ENCODE results near the gene ADGRG7. TPM values are rescaled to one million over a fixed set of nuclear protein-coding genes. Genes with fewer than 3 reads are reported as not detected.

Gene ADGRG7
- total and polyA plus RNA-seq, 2 donors (not counting 1 experiment from before 2014, with no cell fraction given), result not detected

DNA sequence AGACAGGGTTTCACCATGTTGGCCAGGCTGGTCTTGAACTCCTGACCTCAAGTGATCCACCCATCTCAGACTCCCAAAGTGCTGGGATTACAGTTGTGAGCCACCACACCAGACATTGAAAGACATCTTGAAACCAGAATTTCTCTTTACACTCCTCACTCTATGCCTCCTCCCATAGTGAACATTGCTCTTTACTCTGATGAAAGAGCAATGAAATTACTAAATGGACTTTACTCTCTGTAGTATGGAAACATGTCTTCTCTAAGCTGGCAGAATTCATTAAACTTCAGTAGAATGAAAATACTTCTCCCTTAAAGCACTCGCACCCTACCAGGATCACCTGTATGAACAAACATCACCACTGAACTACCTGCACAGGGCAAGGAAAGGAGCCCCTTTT is 72.1 kb downstream of the ADGRG7 start:
- no peak for TF ChIP-seq CTCF (conservative IDR thresholded peaks at IDR 0.05 in 1 of 2, IDR thresholded peaks at IDR 0.05 in 1 of 2; ENCODE audit: low read depth in 1 of 2, low read length in 2 of 2)
- no peak for TF ChIP-seq EZH2 (IDR thresholded peaks at IDR 0.05; ENCODE audit: low read length, missing control alignments)
- Histone ChIP-seq H3K9ac (ENCODE audit: insufficient read depth, low read length) (no peak overlapping the region), H3K9me3 (ENCODE audit: control insufficient read depth, insufficient read depth, low read depth, low read length) (no peaks in the 10 kb centered on the region), H3K79me2 (ENCODE audit: control insufficient read depth, insufficient read depth, low read length) (no peaks in the 10 kb centered on the region), H4K20me1 (ENCODE audit: control insufficient read depth, extremely low read depth, insufficient read depth, low read length) (no peaks in the 10 kb centered on the region), H3K4me1 (ENCODE audit: control insufficient read depth, extremely low read depth, insufficient read depth, low read length) (no peaks in the 10 kb centered on the region), H2AFZ (ENCODE audit: low read length) (no peak overlapping the region), H3K4me3 (replicated peaks in 1 of 4; ENCODE audit: control extremely low read depth in 1 of 4, insufficient read depth in 1 of 4, low read depth in 3 of 4, low read length in 4 of 4) (no peak overlapping the region), H3K27me3 (ENCODE audit: control insufficient read depth, insufficient read depth, low read length) (no peaks in the 10 kb centered on the region), H3K27ac (ENCODE audit: insufficient read depth, low read length) (no peak overlapping the region), H3K36me3 (ENCODE audit: control insufficient read depth, insufficient read depth, low read length) (no peaks in the 10 kb centered on the region), H3K4me2 (ENCODE audit: extremely low read depth, insufficient read depth, low read length) (no peak overlapping the region)
- no peak for DNase-seq (ENCODE audit: low read depth in 2 of 2)

DNA sequence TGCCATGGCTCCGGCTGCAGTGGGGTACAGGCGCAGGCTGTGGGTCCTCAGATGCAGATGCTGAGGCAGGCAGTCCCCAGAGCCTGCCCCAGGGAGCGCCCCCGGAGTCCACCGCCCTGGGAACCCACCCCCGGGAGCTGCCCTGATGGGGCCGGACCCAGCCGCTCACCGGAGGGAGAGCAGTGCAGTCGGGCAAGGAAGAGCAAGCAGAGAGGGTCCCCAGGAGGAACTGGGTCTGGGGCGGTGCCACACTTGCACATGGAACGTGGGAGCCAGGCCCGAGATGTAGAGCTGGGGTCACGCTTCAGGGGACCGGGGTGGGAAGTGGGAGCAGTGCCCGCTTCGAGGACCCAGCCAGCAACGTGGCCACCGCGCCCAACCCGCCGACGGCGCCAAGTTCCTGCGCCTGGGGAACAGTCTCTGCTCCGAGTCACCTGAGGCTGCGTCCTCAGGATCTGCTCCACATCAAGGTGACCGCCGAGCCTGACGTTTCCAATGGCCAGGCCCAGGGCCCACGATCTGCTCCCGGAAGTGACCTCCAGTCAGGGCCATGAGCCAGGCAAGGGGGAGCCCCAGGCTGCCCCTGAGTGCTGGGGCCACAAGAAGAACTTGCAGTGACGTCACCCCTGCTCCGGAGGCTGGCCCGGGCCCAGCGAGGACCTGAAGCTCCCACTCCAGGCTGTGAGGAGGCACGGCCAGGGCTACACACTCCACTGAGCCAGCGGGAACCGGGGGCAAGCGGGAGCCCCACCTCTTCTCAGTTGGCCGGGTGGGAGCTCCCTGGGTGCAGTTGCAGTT is 72.9 kb downstream of the ADGRG7 start:
- H2AFZ ChIP-seq (ENCODE audit: low read length), result no peak overlapping the region
- H3K27ac ChIP-seq (ENCODE audit: insufficient read depth, low read length), result no peak overlapping the region
- peak in 1 of 2 donors; percentile 2 for DNase-seq (ENCODE audit: low read depth in 2 of 2)

More for the DNA sequence above, 72.9 kb downstream of the ADGRG7 start:
- Histone ChIP-seq H3K4me2 (ENCODE audit: extremely low read depth, insufficient read depth, low read length) (no peak overlapping the region), H3K9ac (ENCODE audit: insufficient read depth, low read length) (no peak overlapping the region), H3K4me1 (ENCODE audit: control insufficient read depth, extremely low read depth, insufficient read depth, low read length) (no peaks in the 10 kb centered on the region), H3K27me3 (ENCODE audit: control insufficient read depth, insufficient read depth, low read length) (no peaks in the 10 kb centered on the region), H3K36me3 (ENCODE audit: control insufficient read depth, insufficient read depth, low read length) (no peaks in the 10 kb centered on the region), H4K20me1 (ENCODE audit: control insufficient read depth, extremely low read depth, insufficient read depth, low read length) (no peaks in the 10 kb centered on the region), H3K9me3 (ENCODE audit: control insufficient read depth, insufficient read depth, low read depth, low read length) (no peaks in the 10 kb centered on the region), H3K79me2 (ENCODE audit: control insufficient read depth, insufficient read depth, low read length) (no peaks in the 10 kb centered on the region), H3K4me3 (replicated peaks in 1 of 4; ENCODE audit: control extremely low read depth in 1 of 4, insufficient read depth in 1 of 4, low read depth in 3 of 4, low read length in 4 of 4) (no peak overlapping the region)
- no peak for TF ChIP-seq CTCF (conservative IDR thresholded peaks at IDR 0.05 in 1 of 2, IDR thresholded peaks at IDR 0.05 in 1 of 2; ENCODE audit: low read depth in 1 of 2, low read length in 2 of 2)
- no peak for TF ChIP-seq EZH2 (IDR thresholded peaks at IDR 0.05; ENCODE audit: low read length, missing control alignments)

All from fibroblast of lung (primary cell).